GM12878 (cell line): ENCODE results near the gene CA14. TPM values are rescaled to one million over a fixed set of nuclear protein-coding genes. Genes with fewer than 3 reads are reported as not detected.

Experiments
- ATAC-seq: fragments of 200-7000 bp; cut with Tn5 transposase; 3 replicates; pipeline ENCODE4 v1.9.1; 2020; ENCODE audit warnings: mild to moderate bottlenecking, moderate library complexity
- BruUV-seq: library from RNA; stranded (reverse); fragments of 400-500 nt; replicated peaks from 2 replicates; lab custom pipeline; 2021; lab: Mats Ljungman, UMichigan
- CTCF ChIA-PET: fragments of 300-600 bp; sonication (Branson Sonifier 250); formaldehyde crosslinking; extraction: SDS; loops from one replicate; lab custom pipeline; 2021; ENCODE audit warnings: inconsistent platforms; lab: Yijun Ruan, JAX
- POLR2A ChIA-PET: fragments of 350-600 bp; formaldehyde crosslinking; extraction: SDS; loops from one replicate; lab custom pipeline; 2021; ENCODE audit warnings: inconsistent platforms; lab: Charles Lee
- RAD21 ChIA-PET: fragments of 300-600 bp; sonication (Branson Sonifier 250); formaldehyde crosslinking; loops from one replicate; lab custom pipeline; 2023; ENCODE audit warnings: antibody characterized with exemption; ENCODE audit not compliant: unreplicated experiment; lab: Charles Lee
- SMC1A ChIA-PET: fragments of 300-600 bp; sonication (Branson Sonifier 250); formaldehyde crosslinking; loops from one replicate; lab custom pipeline; 2023; ENCODE audit not compliant: unreplicated experiment, uncharacterized antibody; lab: Charles Lee
- DNase-seq: peaks from one replicate; pipeline ENCODE4 v3.0.0-alpha.2; 2011; ENCODE audit warnings: low read depth, low spot score
- FAIRE-seq: peaks from 3 replicates; lab custom pipeline; 2011; peaks lifted over from hg19 to GRCh38; lab: Jason Lieb, UNC
- H2AFZ ChIP-seq: 2 replicates; pipeline ENCODE4 v1.6.0; 2011; ENCODE audit warnings: low read depth, low read length, control low read depth; ENCODE audit not compliant: control insufficient read depth
- H3K27ac ChIP-seq: 2 replicates; pipeline ENCODE4 v1.5.1; 2011; ENCODE audit warnings: control low read depth; ENCODE audit not compliant: control insufficient read depth, insufficient read depth
- H3K27me3 ChIP-seq, 2 experiments: replicated peaks in 1 of 2; 2 replicates each; pipeline versions ENCODE4 v1.6.0 to v1.6.1; 2011; ENCODE audit warnings: low read length in 1 of 2; ENCODE audit not compliant: control insufficient read depth in 2 of 2, insufficient read depth in 2 of 2
- H3K36me3 ChIP-seq, 2 experiments: 2 replicates each; pipeline ENCODE4 v1.5.1; 2011; ENCODE audit warnings: low read length in 1 of 2; ENCODE audit not compliant: control insufficient read depth in 2 of 2, insufficient read depth in 2 of 2
- H3K4me1 ChIP-seq: 2 replicates; pipeline ENCODE4 v1.6.1; 2011; ENCODE audit warnings: mild to moderate bottlenecking, low read length, moderate library complexity, mixed read lengths; ENCODE audit not compliant: control insufficient read depth, insufficient read depth
- H3K4me2 ChIP-seq: 2 replicates; pipeline ENCODE4 v1.6.0; 2011; ENCODE audit warnings: control low read depth; ENCODE audit not compliant: control insufficient read depth, insufficient read depth
- H3K4me3 ChIP-seq: fragments of 200-600 bp; sonication (generic); 2 replicates; pipeline ENCODE4 v1.5.1; 2016
- H3K79me2 ChIP-seq: 2 replicates; pipeline ENCODE4 v1.6.0; 2011; ENCODE audit warnings: low read length; ENCODE audit not compliant: control insufficient read depth, insufficient read depth
- H3K9ac ChIP-seq: 2 replicates; pipeline ENCODE4 v1.8.0; 2011; ENCODE audit warnings: low read length, control low read depth, mixed read lengths; ENCODE audit not compliant: control insufficient read depth, insufficient read depth
- H3K9me3 ChIP-seq: replicated peaks from 3 replicates; pipeline ENCODE4 v1.5.1; 2011; ENCODE audit warnings: mild to moderate bottlenecking, low read length; ENCODE audit not compliant: control insufficient read depth, insufficient read depth
- H4K20me1 ChIP-seq: 2 replicates; pipeline ENCODE4 v1.6.0; 2011; ENCODE audit not compliant: control insufficient read depth, insufficient read depth
- BCL11A ChIP-seq: IDR thresholded peaks from 2 replicates; pipeline ENCODE4 v1.6.1; 2011; ENCODE audit warnings: low read depth, low read length
- CBX3 ChIP-seq: fragments of 200-600 bp; sonication (generic); IDR thresholded peaks from 2 replicates; pipeline ENCODE4 v1.6.1; 2016; ENCODE audit warnings: low read depth, borderline replicate concordance
- HDAC2 ChIP-seq: fragments of 200-600 bp; sonication (generic); IDR thresholded peaks from 2 replicates; pipeline ENCODE4 v1.6.1; 2017
- JUNB ChIP-seq: IDR thresholded peaks from 2 replicates; pipeline ENCODE4 v1.6.1; 2016; ENCODE audit warnings: antibody characterized with exemption, mild to moderate bottlenecking
- MTA3 ChIP-seq: IDR thresholded peaks from 2 replicates; pipeline ENCODE4 v1.6.1; 2012; ENCODE audit warnings: low read length, inconsistent platforms, borderline replicate concordance
- NFIC ChIP-seq: IDR thresholded peaks from 2 replicates; pipeline ENCODE4 v1.6.1; 2012; ENCODE audit warnings: low read depth, mild to moderate bottlenecking, inconsistent platforms, low read length, moderate library complexity
- NR2C2 ChIP-seq: IDR thresholded peaks from 2 replicates; pipeline ENCODE4 v1.6.1; 2011; ENCODE audit warnings: borderline replicate concordance, low read depth; ENCODE audit not compliant: control insufficient read depth, insufficient read length
- PAX5 ChIP-seq: IDR thresholded peaks from 2 replicates; pipeline ENCODE4 v1.6.1; 2011; ENCODE audit warnings: low read depth, low read length, borderline replicate concordance
- RCOR1 ChIP-seq: conservative IDR thresholded peaks from 2 replicates; pipeline ENCODE4 v1.6.1; 2012; ENCODE audit warnings: low read depth, low read length, improper control_type of control experiment
- RUNX3 ChIP-seq: IDR thresholded peaks from 2 replicates; pipeline ENCODE4 v1.6.1; 2012; ENCODE audit warnings: low read length, inconsistent platforms
- TAF1 ChIP-seq: IDR thresholded peaks from 2 replicates; pipeline ENCODE4 v1.6.1; 2011; ENCODE audit warnings: mild to moderate bottlenecking, low read depth, low read length, borderline replicate concordance
- TARDBP ChIP-seq: IDR thresholded peaks from 2 replicates; pipeline ENCODE4 v1.6.1; 2016; ENCODE audit warnings: borderline replicate concordance
- WRNIP1 ChIP-seq: IDR thresholded peaks from 2 replicates; pipeline ENCODE4 v1.6.1; 2011; ENCODE audit warnings: low read depth, low read length, improper control_type of control experiment, borderline replicate concordance
- ZBED1 ChIP-seq: IDR thresholded peaks from 2 replicates; pipeline ENCODE4 v1.6.1; 2016; ENCODE audit warnings: borderline replicate concordance
- ZNF274 ChIP-seq: IDR thresholded peaks from one replicate; pipeline ENCODE4 v1.8.0; 2011; ENCODE audit not compliant: insufficient read length, insufficient read depth
- ZNF622 ChIP-seq: fragments of 450-650 bp; IDR thresholded peaks from 2 replicates; pipeline ENCODE4 v1.6.1; 2017; ENCODE audit warnings: mild to moderate bottlenecking, inconsistent platforms
- WGBS: methylation state at CpG from one replicate; pipeline ENCODE4 v1.1.6; 2016; ENCODE audit warnings: low lambda C conversion rate; ENCODE audit not compliant: insufficient replicate concordance, insufficient coverage; ENCODE audit errors: missing lambda C conversion rate; 5-methylcytosine and 5-hydroxymethylcytosine counted together
- in situ Hi-C: fragments of 300-500 bp; cut with MboI; formaldehyde crosslinking; loops from 9 replicates; pipeline ENCODE4 v1.14.3; 2018; ENCODE audit warnings: mixed read lengths
- intact Hi-C: fragments of 100-400 bp; cut with micrococcal nuclease; formaldehyde crosslinking; loops from one replicate; pipeline ENCODE4 v1.14.2; 2022; ENCODE audit not compliant: unreplicated experiment
- polyA plus RNA-seq, 11 experiments: library from polyadenylated mRNA; depleted of rRNA in 4 of 11; unstranded in 6 of 11; stranded (reverse) in 5 of 11; fragments of >200 nt; fragmentation: Nextera tagmentation in 4 of 11; fragmentation: Illumina TruSeq in 1 of 11; extraction: Ambion mirVana in 4 of 11; extraction: Trizol in 1 of 11; gene quantifications; 1 replicate in 1 of 11; 2 replicates in 10 of 11; pipeline versions ENCODE4 v1.2.1 to v1.2.3, GENCODE V29; 2011 to 2016; ENCODE audit warnings: inconsistent platforms in 2 of 11, missing spikeins in 2 of 11, low read depth in 1 of 11
- total RNA-seq, 4 experiments: library from RNA; depleted of rRNA in 3 of 4; stranded (reverse); fragments of >200 nt in 3 of 4; fragmentation: Illumina TruSeq in 1 of 4; extraction: Trizol in 1 of 4; gene quantifications; 2 replicates each; pipeline versions ENCODE4 v1.2.1 to v1.2.3, GENCODE V29; 2013 to 2021
- TF ChIP-seq, protein P1 (sequence below): fragments of 150-350 bp; IDR thresholded peaks from 2 replicates; pipeline ENCODE4 v1.6.1; 2014; ENCODE audit warnings: mild to moderate bottlenecking, low read depth, low read length
- TF ChIP-seq, protein P2 (sequence below): IDR thresholded peaks from 2 replicates; pipeline ENCODE4 v1.6.1; 2011; ENCODE audit warnings: low read depth, low read length, improper control_type of control experiment, borderline replicate concordance
- TF ChIP-seq, protein P3 (sequence below): IDR thresholded peaks from 2 replicates; pipeline ENCODE4 v1.6.1; 2012; ENCODE audit warnings: low read depth, low read length, improper control_type of control experiment

Gene CA14
- total and polyA plus RNA-seq, 10 of the 15 experiments (the other 5 are each of a cell fraction or from before 2014, with no cell fraction given): 0.11 to 0.35 (median 0.29) TPM; not detected in 6

DNA sequence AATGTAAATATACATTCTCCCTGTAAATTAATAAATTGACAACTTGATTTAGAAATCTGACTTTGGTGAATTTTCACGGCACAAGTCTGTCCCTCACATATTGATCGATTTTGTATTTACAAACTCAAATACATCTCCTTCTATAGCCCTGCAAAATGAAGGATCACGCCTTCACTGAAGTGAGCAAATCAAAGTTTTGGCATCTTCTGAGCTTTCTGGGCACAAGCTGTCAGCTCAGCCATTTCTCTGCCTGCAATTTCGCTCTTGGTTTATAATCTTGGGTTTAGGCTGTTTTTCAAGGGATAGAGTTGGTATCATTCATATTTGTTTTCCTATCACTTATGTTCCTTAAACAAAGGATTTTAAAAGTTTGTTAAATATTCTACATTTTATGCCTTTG lies 47.5 kb upstream of the CA14 start:
- Histone ChIP-seq H3K79me2 (no peaks in the 10 kb centered on the region), H3K27me3 (no peaks in the 10 kb centered on the region), H3K4me1 (no peaks in the 10 kb centered on the region), H3K36me3 (no peaks in the 10 kb centered on the region), H3K9ac (no peak overlapping the region), H2AFZ (no peak overlapping the region), H3K9me3 (no peaks in the 10 kb centered on the region), H3K4me3 (no peak overlapping the region), H4K20me1 (no peaks in the 10 kb centered on the region), H3K4me2 (no peak overlapping the region), H3K27ac (no peak overlapping the region)
- ChIA-PET POLR2A (no interaction called here), RAD21 (no interaction called here), CTCF (no interaction called here), SMC1A (interaction anchor here (0.8 to 1.2 kb wide), 2 partner anchors 9 to 23 kb away, joined by 3 read pairs; no protein-coding TSS in a partner anchor)
- intact Hi-C loops: no loop called here
- ATAC-seq (no peak), DNase-seq (no peak), FAIRE-seq (no peak)
- in situ Hi-C loops: no loop called here
- TF ChIP-seq BCL11A: no peak
- TF ChIP-seq CBX3: no peak
- no peak for TF ChIP-seq WRNIP1
- no peak for TF ChIP-seq JUNB
- TF ChIP-seq TAF1: no peak
- TF ChIP-seq RCOR1: no peak
- TF ChIP-seq NFIC: no peak
- TF ChIP-seq PAX5: no peak
- no peak for TF ChIP-seq ZNF274
- BruUV-seq: no TSS peak
- WGBS: 70% methylated on average over 4 of the region's 4 CpGs

DNA sequence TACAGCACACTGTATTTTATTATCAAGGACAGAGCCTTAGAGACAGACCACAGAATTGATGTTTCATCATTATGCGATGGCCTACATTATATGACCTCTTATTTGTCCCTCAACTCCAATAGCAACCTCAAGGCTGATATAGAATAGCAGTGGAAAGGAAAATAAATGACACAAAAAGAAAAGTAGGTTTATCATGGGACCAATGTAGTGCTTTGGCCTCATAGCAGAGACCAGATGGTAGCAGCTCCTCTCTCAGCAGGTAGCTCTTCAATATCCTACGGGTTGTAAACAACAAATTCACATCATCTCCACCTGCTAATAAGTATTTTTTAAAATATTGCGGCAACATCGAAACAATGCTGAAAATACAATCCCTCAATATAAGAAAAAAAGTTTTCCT lies 46.9 kb upstream of the CA14 start:
- ChIA-PET POLR2A (interaction anchor here (0.5 to 0.6 kb wide), 2 partner anchors 20 to 131 kb away, joined by 3 to 4 read pairs; no protein-coding TSS in a partner anchor), CTCF (no interaction called here), SMC1A (interaction anchor here (0.8 to 1.2 kb wide), 2 partner anchors 9 to 24 kb away, joined by 3 read pairs; no protein-coding TSS in a partner anchor), RAD21 (no interaction called here)
- H4K20me1 ChIP-seq: no peaks in the 10 kb centered on the region
- BruUV-seq: no TSS peak
- WGBS: 82% methylated on average over 4 of the region's 4 CpGs
- no peaks in the 10 kb centered on the region for H3K36me3 ChIP-seq
- H3K27me3 ChIP-seq: no peaks in the 10 kb centered on the region
- H3K27ac ChIP-seq: no peak overlapping the region
- intact Hi-C loops: no loop called here
- H3K9me3 ChIP-seq: no peaks in the 10 kb centered on the region
- no peak for FAIRE-seq
- TF ChIP-seq, protein P1, sequence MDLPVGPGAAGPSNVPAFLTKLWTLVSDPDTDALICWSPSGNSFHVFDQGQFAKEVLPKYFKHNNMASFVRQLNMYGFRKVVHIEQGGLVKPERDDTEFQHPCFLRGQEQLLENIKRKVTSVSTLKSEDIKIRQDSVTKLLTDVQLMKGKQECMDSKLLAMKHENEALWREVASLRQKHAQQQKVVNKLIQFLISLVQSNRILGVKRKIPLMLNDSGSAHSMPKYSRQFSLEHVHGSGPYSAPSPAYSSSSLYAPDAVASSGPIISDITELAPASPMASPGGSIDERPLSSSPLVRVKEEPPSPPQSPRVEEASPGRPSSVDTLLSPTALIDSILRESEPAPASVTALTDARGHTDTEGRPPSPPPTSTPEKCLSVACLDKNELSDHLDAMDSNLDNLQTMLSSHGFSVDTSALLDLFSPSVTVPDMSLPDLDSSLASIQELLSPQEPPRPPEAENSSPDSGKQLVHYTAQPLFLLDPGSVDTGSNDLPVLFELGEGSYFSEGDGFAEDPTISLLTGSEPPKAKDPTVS: no peak
- TF ChIP-seq, protein P2, sequence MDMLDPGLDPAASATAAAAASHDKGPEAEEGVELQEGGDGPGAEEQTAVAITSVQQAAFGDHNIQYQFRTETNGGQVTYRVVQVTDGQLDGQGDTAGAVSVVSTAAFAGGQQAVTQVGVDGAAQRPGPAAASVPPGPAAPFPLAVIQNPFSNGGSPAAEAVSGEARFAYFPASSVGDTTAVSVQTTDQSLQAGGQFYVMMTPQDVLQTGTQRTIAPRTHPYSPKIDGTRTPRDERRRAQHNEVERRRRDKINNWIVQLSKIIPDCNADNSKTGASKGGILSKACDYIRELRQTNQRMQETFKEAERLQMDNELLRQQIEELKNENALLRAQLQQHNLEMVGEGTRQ: no peak
- TF ChIP-seq NR2C2 (no peak), ZBED1 (no peak), RUNX3 (no peak), ZNF622 (no peak), MTA3 (no peak), HDAC2 (no peak), TARDBP (no peak)
- TF ChIP-seq, protein P3, sequence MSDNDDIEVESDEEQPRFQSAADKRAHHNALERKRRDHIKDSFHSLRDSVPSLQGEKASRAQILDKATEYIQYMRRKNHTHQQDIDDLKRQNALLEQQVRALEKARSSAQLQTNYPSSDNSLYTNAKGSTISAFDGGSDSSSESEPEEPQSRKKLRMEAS: no peak
- no peak for ATAC-seq
- no peak overlapping the region for H3K4me3 ChIP-seq
- in situ Hi-C loops: no loop called here
- no peaks in the 10 kb centered on the region for H3K4me1 ChIP-seq
- no peak overlapping the region for H3K9ac ChIP-seq
- H3K4me2 ChIP-seq: no peak overlapping the region
- no peaks in the 10 kb centered on the region for H3K79me2 ChIP-seq
- DNase-seq: no peak
- H2AFZ ChIP-seq: no peak overlapping the region
